SU-DHL-6 (cell line): ENCODE measurements around the gene KCNIP4.

ENCODE experiments used
- H2AFZ ChIP-seq: fragments of 200-600 bp; sonication (generic); 2 replicates; pipeline ENCODE4 v1.6.1; 2014; ENCODE audit warnings: low read depth, mild to moderate bottlenecking, moderate library complexity, mixed read lengths, antibody characterized with exemption, low read length; ENCODE audit not compliant: severe bottlenecking
- H3F3A ChIP-seq: fragments of 200-600 bp; shearing (Covaris generic); 2 replicates; pipeline ENCODE4 v1.6.0; 2016; ENCODE audit warnings: antibody characterized with exemption, mild to moderate bottlenecking; ENCODE audit not compliant: insufficient read depth
- H3K27ac ChIP-seq: fragments of 200-600 bp; sonication (generic); 2 replicates; pipeline ENCODE4 v1.5.1; 2016; ENCODE audit warnings: low read depth, mild to moderate bottlenecking, low read length, moderate library complexity, mixed read lengths
- H3K27me3 ChIP-seq: fragments of 200-600 bp; sonication (generic), shearing (Covaris generic); 2 replicates; pipeline ENCODE4 v1.6.0; 2014; ENCODE audit warnings: mild to moderate bottlenecking, low read length
- H3K36me3 ChIP-seq: fragments of 200-600 bp; sonication (generic); 2 replicates; pipeline ENCODE4 v1.6.1; 2014; ENCODE audit warnings: mild to moderate bottlenecking, low read length, mixed read lengths
- H3K4me2 ChIP-seq: fragments of 300-600, 200-600 bp; shearing (Covaris generic), sonication (generic); 2 replicates; pipeline ENCODE4 v1.6.0; 2014; ENCODE audit warnings: low read length, low read depth, mild to moderate bottlenecking; ENCODE audit not compliant: poor library complexity, severe bottlenecking
- H3K4me3 ChIP-seq: fragments of 200-600 bp; sonication (generic); 2 replicates; pipeline ENCODE4 v1.5.1; 2014; ENCODE audit warnings: antibody characterized with exemption, low read length, mild to moderate bottlenecking, mixed read lengths; ENCODE audit not compliant: insufficient read depth, poor library complexity, severe bottlenecking
- H3K79me2 ChIP-seq: fragments of 200-600 bp; sonication (generic); 2 replicates; pipeline ENCODE4 v1.6.1; 2014; ENCODE audit warnings: mild to moderate bottlenecking, low read length, moderate library complexity; ENCODE audit not compliant: insufficient read depth
- H3K9ac ChIP-seq: fragments of 200-600 bp; sonication (generic); 2 replicates; pipeline ENCODE4 v1.7.0; 2014; ENCODE audit warnings: mild to moderate bottlenecking, low read length
- H3K9me2 ChIP-seq: fragments of 200-600 bp; sonication (generic); replicated peaks from 2 replicates; pipeline ENCODE4 v1.6.1; 2014; ENCODE audit warnings: low read length; ENCODE audit not compliant: insufficient read depth
- H3K9me3 ChIP-seq: fragments of 200-600 bp; sonication (generic); 2 replicates; pipeline ENCODE4 v1.6.1; 2014; ENCODE audit warnings: low read length, mixed read lengths; ENCODE audit not compliant: insufficient read depth
- H4K20me1 ChIP-seq: fragments of 200-600 bp; sonication (generic); 2 replicates; pipeline ENCODE4 v1.6.1; 2014; ENCODE audit warnings: low read depth, mild to moderate bottlenecking, antibody characterized with exemption, low read length, moderate library complexity, mixed read lengths
- EZH2phosphoT487 ChIP-seq: fragments of 200-600 bp; sonication (generic), shearing (Covaris generic); conservative IDR thresholded peaks from 2 replicates; pipeline ENCODE4 v1.6.1; 2018; ENCODE audit warnings: mild to moderate bottlenecking, antibody characterized with exemption, low read length, moderate library complexity, mixed read lengths
- TF ChIP-seq, protein P1 (sequence below): fragments of 200-600 bp; sonication (generic); IDR thresholded peaks from one replicate; pipeline ENCODE4 v1.5.1; 2017; ENCODE audit warnings: antibody characterized with exemption, mild to moderate bottlenecking, low read length, moderate library complexity; ENCODE audit not compliant: insufficient read depth, poor library complexity, severe bottlenecking

KCNIP4 gene

GRCh38 chr4:20857081-20857480, 1091.5 kb downstream of the KCNIP4 start:
- Histone ChIP-seq H3K4me2 (no peak overlapping the region), H3K36me3 (no peaks in the 10 kb centered on the region), H2AFZ (no peak overlapping the region), H4K20me1 (no peaks in the 10 kb centered on the region), H3K79me2 (no peaks in the 10 kb centered on the region), H3F3A (no peaks in the 10 kb centered on the region), H3K9me3 (no peaks in the 10 kb centered on the region), H3K9me2 (no peaks in the 10 kb centered on the region), H3K9ac (no peak overlapping the region), H3K27ac (no peak overlapping the region), H3K4me3 (no peak overlapping the region), H3K27me3 (no peaks in the 10 kb centered on the region)
- TF ChIP-seq EZH2phosphoT487: no peak
- TF ChIP-seq, protein P1, sequence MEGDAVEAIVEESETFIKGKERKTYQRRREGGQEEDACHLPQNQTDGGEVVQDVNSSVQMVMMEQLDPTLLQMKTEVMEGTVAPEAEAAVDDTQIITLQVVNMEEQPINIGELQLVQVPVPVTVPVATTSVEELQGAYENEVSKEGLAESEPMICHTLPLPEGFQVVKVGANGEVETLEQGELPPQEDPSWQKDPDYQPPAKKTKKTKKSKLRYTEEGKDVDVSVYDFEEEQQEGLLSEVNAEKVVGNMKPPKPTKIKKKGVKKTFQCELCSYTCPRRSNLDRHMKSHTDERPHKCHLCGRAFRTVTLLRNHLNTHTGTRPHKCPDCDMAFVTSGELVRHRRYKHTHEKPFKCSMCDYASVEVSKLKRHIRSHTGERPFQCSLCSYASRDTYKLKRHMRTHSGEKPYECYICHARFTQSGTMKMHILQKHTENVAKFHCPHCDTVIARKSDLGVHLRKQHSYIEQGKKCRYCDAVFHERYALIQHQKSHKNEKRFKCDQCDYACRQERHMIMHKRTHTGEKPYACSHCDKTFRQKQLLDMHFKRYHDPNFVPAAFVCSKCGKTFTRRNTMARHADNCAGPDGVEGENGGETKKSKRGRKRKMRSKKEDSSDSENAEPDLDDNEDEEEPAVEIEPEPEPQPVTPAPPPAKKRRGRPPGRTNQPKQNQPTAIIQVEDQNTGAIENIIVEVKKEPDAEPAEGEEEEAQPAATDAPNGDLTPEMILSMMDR: no peak

- TF ChIP-seq, protein P1: no peak
- no peak for TF ChIP-seq EZH2phosphoT487
- H3K4me2 ChIP-seq: no peak overlapping the region
- H3K9ac ChIP-seq: no peak overlapping the region
- no peaks in the 10 kb centered on the region for H3K9me2 ChIP-seq
- H3K36me3 ChIP-seq: no peaks in the 10 kb centered on the region
- H3F3A ChIP-seq: no peaks in the 10 kb centered on the region
- H3K27me3 ChIP-seq: no peaks in the 10 kb centered on the region
- no peak overlapping the region for H2AFZ ChIP-seq
- H3K27ac ChIP-seq: no peak overlapping the region
- no peaks in the 10 kb centered on the region for H3K79me2 ChIP-seq
- no peak overlapping the region for H3K4me3 ChIP-seq
- H4K20me1 ChIP-seq: no peaks in the 10 kb centered on the region
- no peaks in the 10 kb centered on the region for H3K9me3 ChIP-seq
These were observed 1101.3 kb downstream of the KCNIP4 start for GRCh38 chr4:20847124-20847747.

- H3K9ac ChIP-seq: no peak overlapping the region
- no peaks in the 10 kb centered on the region for H3K9me2 ChIP-seq
- no peaks in the 10 kb centered on the region for H4K20me1 ChIP-seq
- H3K27me3 ChIP-seq: no peaks in the 10 kb centered on the region
- H3F3A ChIP-seq: no peaks in the 10 kb centered on the region
- H3K79me2 ChIP-seq: no peaks in the 10 kb centered on the region
- no peak overlapping the region for H3K27ac ChIP-seq
- H2AFZ ChIP-seq: no peak overlapping the region
- no peak overlapping the region for H3K4me3 ChIP-seq
- no peaks in the 10 kb centered on the region for H3K9me3 ChIP-seq
- TF ChIP-seq EZH2phosphoT487: no peak
- no peaks in the 10 kb centered on the region for H3K36me3 ChIP-seq
- H3K4me2 ChIP-seq: no peak overlapping the region
These were observed 1104.3 kb downstream of the KCNIP4 start for GRCh38 chr4:20844311-20844710.

GRCh38 chr4:20840648-20841190, 1107.9 kb downstream of the KCNIP4 start:
- no peaks in the 10 kb centered on the region for H3K36me3 ChIP-seq
- no peaks in the 10 kb centered on the region for H4K20me1 ChIP-seq
- H3K27me3 ChIP-seq: no peaks in the 10 kb centered on the region
- TF ChIP-seq, protein P1: no peak
- TF ChIP-seq EZH2phosphoT487: no peak
- H2AFZ ChIP-seq: no peak overlapping the region
- no peak overlapping the region for H3K27ac ChIP-seq
- no peak overlapping the region for H3K4me3 ChIP-seq
- H3F3A ChIP-seq: no peaks in the 10 kb centered on the region
- H3K9me2 ChIP-seq: no peaks in the 10 kb centered on the region
- no peak overlapping the region for H3K9ac ChIP-seq
- H3K9me3 ChIP-seq: no peaks in the 10 kb centered on the region; the same call in 1 of the 2 replicates
- H3K79me2 ChIP-seq: no peaks in the 10 kb centered on the region
- no peak overlapping the region for H3K4me2 ChIP-seq
